Rectal smooth muscle tissue (tissue), 1 donor: Measurements from ENCODE around the gene DNAJC7.

Experiments used
- H3K27ac ChIP-seq: one replicate; pipeline ENCODE4 v1.7.0; 2013; ENCODE audit warnings: low read depth, low read length, inconsistent platforms
- H3K27me3 ChIP-seq: one replicate; pipeline ENCODE4 v1.7.0; 2013; ENCODE audit warnings: low read length; ENCODE audit not compliant: control insufficient read depth, insufficient read depth
- H3K36me3 ChIP-seq: one replicate; pipeline ENCODE4 v1.7.0; 2013; ENCODE audit warnings: low read length; ENCODE audit not compliant: control insufficient read depth, insufficient read depth
- H3K4me1 ChIP-seq: one replicate; pipeline ENCODE4 v1.7.0; 2013; ENCODE audit warnings: low read length; ENCODE audit not compliant: control insufficient read depth, insufficient read depth
- H3K4me3 ChIP-seq: one replicate; pipeline ENCODE4 v1.7.0; 2013; ENCODE audit warnings: low read length
- H3K9ac ChIP-seq: one replicate; pipeline ENCODE4 v1.7.0; 2013; ENCODE audit warnings: low read length

The DNAJC7 gene

DNA sequence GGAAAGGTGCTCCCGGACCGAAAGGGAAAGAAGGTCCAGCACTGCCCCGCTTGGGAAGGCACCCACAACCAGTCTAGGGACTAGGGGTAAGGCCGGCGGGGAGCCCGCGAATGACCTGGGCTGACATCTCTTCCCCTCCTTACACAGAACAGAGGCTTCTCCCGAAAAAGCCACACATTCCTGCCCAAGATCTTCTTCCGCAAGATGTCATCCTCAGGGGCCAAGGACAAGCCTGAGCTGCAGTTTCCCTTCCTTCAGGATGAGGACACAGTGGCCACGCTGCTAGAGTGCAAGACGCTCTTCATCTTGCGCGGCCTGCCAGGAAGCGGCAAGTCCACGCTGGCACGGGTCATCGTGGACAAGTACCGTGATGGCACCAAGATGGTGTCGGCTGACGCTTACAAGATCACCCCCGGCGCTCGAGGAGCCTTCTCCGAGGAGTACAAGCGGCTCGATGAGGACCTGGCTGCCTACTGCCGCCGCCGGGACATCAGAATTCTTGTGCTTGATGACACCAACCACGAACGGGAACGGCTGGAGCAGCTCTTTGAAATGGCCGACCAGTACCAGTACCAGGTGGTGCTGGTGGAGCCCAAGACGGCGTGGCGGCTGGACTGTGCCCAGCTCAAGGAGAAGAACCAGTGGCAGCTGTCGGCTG lies 49.2 kb downstream of the DNAJC7 start:
- no peak overlapping the region for H3K27ac ChIP-seq
- H3K4me3 ChIP-seq: peak overlapping the region; percentile 89
- no peaks in the 10 kb centered on the region for H3K27me3 ChIP-seq
- peaks cover 17% of the 10 kb centered on the region for H3K36me3 ChIP-seq
- peaks cover 14% of the 10 kb centered on the region for H3K4me1 ChIP-seq
- H3K9ac ChIP-seq: no peak overlapping the region

DNA sequence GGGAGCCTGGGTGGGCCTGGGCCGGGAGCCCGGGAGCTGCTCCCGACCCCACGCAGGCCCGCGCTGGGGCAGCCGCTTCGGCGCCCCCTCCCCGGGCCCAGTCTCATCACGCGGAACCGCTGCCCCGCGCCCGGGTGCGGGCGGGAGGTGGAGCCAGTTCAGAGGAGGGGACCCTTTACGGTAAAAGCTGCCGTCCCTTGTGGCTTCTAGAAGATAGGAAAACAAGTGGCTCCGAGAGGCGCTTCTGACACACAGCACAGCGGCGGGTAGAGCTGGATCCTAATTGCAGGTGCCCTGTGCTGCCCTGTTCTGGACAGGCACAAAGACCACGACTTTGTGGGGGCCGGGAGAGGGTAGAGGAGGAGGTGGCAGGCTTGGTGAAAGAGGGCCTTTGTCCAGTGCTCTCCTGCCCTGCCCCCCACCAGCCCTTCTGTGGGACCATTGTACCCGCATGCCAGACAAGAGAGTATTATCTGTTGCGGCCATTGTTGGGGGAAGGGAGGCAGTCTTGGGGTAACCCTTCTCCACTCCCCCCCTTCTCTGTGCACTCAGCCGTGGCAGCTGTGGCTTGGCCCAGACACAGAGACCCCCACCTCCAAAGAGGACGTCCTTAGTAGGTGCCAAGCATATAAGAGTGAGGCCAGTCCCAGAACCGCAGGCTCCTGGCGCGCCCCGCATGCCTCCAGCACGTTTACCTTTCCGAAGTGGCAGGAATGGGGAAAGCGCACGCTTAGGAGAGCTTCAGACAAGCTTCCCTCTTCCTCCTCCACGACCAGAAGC lies 49.9 kb downstream of the DNAJC7 start:
- Histone ChIP-seq H3K27ac (peak overlapping the region; percentile 79), H3K4me3 (peak overlapping the region; percentile 89), H3K9ac (peak overlapping the region; percentile 57), H3K36me3 (peaks cover 9% of the 10 kb centered on the region), H3K4me1 (peaks cover 14% of the 10 kb centered on the region), H3K27me3 (no peaks in the 10 kb centered on the region)

DNA sequence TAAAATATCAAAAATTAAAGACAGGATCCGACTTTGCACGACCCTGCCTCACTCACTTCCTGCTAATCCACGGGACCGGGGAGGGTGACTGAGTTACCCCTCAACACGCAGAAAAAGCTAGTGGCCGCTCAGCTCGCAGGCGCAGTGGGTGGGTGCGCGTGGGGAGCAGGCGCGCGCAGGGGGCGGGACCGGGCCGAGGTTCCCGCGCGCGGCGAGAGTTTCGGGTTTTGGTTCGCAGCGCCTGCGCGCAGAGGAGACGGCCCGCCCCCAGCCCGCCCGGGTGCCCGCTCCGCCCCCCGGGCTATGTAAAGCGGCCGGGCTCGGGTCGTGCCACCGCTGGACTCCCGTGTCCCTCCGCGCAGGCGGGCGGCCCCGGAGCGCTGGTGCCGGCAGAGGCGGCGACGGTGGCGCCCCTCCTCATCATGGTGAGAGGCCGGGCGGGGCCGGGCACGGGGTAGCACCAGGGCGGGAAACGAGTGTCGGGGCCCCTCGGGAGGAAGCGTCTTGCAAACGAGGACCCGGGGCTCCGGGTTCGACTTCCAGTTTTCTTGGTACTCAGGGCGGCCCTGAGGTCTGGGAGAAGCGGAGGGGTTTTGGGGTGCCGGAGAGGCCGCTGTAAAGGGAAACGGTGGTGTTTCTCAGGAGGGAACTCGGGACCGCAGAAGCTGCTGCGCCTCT lies 50.6 kb downstream of the DNAJC7 start, which contains the start of gene CNP:
Gene CNP (plus strand): TSS at position 333 of the 678 bp plus-strand sequence. CDS start 90 bp downstream, at position 423.
- Histone ChIP-seq H3K36me3 (peaks cover 6% of the 10 kb centered on the region), H3K4me1 (peaks cover 14% of the 10 kb centered on the region), H3K27ac (peak within 1 kb of the TSS; percentile 79), H3K4me3 (peak within 1 kb of the TSS; percentile 89), H3K9ac (peak within 1 kb of the TSS; percentile 57), H3K27me3 (no peaks in the 10 kb centered on the region)

DNA sequence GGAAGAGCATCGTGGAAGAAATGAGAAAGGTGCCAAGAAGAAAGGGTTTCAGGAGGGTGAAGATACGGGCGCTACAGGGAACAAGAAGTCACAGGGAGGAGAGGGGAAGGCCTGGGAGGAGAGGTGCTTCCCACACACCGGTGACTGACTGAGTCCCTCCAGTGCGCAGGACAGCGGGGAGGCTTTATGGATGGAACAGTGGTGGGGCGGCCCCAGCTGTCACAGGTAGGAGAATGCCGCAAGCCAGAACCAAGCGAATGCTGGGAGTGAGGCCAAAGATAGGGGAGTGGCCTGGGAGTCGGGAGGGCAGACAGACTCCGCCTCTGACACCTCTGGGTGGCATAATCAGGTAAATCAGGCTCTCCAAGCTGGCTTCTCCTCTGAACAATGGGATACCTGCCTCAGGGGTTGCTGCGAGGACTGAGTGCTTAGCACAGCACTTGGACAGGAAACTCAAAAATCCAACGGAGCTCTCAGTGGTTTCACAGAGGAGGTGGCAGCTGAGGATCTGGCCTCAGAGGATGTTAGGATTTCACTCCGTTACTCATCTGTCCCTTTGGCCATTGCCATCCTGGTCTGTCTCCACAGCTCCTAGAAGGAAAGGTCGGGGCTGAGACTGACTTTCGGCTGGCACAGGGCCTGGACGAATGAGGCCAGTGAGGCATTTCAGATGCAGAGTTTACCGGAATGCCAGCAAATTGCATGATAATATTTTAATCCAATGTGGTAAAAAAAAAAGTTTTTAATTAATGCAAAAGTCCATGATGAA lies 51.4 kb downstream of the DNAJC7 start:
- Histone ChIP-seq H3K4me3 (peak overlapping the region; percentile 89), H3K27me3 (no peaks in the 10 kb centered on the region), H3K36me3 (peaks cover 6% of the 10 kb centered on the region), H3K9ac (peak overlapping the region; percentile 26), H3K4me1 (peaks cover 14% of the 10 kb centered on the region), H3K27ac (peak overlapping the region; percentile 59)

DNA sequence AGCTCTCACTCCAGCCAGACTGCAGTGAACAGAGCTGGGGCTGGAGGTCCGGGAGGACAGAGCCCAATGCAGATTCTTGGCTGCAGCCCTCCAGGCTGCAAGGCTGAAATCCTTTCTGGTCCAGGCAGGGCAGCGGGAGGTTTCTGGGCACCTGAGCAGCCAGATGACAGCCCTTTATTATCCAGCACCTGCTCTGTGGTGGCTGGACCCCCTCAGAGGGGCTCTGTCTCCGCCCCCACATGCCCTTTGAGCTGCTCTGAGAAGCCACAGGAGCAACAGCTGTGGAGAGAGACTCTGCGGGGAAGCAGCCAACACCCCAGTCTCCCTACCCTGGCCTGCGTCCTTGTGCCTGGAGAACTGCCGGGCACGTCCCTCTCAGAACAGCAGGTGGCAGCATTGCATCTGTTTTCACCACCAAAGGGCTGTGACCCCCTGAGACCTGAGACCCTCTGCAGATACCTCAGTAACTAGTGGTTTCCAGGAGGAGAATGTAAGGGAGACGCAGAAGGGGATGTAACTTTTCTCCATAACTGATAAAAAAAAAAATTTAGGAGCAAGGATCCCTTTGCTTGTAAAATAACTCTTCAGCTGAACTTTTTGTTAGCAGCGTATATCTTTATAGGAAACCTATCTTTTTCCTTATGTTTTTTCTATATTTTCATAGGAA lies 54.3 kb downstream of the DNAJC7 start:
- Histone ChIP-seq H3K27me3 (no peaks in the 10 kb centered on the region), H3K4me3 (no peak overlapping the region), H3K9ac (no peak overlapping the region), H3K27ac (no peak overlapping the region), H3K36me3 (no peaks in the 10 kb centered on the region), H3K4me1 (peaks cover 14% of the 10 kb centered on the region)

DNA sequence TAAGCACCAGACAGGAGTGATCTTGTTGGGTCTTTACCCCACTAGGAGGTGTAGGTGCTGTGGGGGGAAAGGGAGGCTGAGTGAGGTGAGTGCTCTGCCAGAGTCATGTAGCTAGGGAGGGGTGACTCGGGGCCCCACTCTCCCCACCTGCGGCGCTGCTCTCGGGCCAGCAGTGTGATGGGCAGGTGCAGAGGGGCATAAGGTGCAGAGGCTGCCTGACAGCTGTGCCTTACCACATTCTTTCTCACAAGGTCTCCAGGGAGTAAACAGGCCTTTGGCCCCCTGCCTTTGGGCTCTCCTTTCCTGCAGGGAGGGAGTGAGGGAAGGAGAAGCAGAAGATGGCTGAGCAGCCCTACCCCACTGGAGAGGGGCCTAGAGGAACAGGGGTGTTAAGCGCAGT lies 55.1 kb downstream of the DNAJC7 start:
- Histone ChIP-seq H3K36me3 (no peaks in the 10 kb centered on the region), H3K27me3 (no peaks in the 10 kb centered on the region), H3K27ac (no peak overlapping the region), H3K4me3 (no peak overlapping the region), H3K9ac (no peak overlapping the region), H3K4me1 (peaks cover 11% of the 10 kb centered on the region)

DNA sequence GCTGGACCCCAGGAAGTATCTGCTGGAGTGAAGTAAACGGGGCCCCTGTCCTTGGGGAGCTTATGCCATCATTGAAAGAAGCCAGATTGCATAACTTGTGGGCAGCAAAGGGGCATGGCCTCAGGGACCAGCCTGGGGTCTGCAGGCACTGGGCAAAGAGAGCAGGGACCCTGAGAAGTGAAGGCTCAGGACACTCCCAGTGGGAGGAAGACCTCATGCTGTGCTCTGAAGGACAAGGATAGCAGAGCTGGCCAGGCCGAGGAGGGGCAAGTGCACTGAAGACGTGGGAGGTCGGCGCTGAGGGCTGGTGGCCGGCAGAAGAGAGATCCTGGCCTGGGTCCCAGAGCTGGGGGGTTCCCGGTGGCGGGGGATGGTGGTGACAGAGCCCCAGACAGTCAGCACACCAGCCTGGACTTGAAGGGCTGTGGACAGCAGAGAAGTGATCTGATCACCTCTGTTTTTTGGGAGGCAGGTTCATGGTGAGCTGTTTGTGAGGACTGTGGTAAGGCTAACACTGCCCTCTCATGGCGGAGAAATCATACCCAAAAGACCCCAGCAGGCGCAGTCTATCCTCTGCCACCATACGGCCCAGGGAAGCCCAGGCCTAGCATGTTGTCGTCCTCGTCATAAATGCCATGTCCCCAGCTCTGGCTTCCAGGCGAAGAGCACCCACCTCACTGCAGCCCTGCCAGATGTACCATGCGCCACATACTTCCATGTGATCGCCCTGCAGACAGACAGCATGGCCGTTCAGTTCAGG lies 57.7 kb downstream of the DNAJC7 start:
- H3K27me3 ChIP-seq: no peaks in the 10 kb centered on the region
- peaks cover 4% of the 10 kb centered on the region for H3K4me1 ChIP-seq
- no peaks in the 10 kb centered on the region for H3K36me3 ChIP-seq
- H3K4me3 ChIP-seq: no peak overlapping the region
- H3K27ac ChIP-seq: no peak overlapping the region
- no peak overlapping the region for H3K9ac ChIP-seq

DNA sequence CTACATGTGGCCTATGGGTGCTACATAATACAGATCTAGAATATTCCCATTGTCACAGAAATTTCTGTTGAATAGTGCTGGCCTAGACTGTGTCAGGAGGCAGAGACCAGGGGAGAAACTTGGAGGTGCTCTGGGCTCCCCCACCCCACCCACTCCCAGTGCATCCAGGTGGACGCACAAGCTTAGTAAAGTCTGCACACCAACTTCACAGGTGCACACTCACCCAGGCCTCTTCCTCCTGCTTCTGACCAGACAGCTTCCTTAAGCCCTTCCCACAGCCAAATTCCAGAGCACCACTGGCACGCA lies 58.3 kb downstream of the DNAJC7 start:
- no peak overlapping the region for H3K4me3 ChIP-seq
- peaks cover 4% of the 10 kb centered on the region for H3K4me1 ChIP-seq
- H3K27me3 ChIP-seq: no peaks in the 10 kb centered on the region
- no peak overlapping the region for H3K9ac ChIP-seq
- H3K27ac ChIP-seq: no peak overlapping the region
- no peaks in the 10 kb centered on the region for H3K36me3 ChIP-seq

DNA sequence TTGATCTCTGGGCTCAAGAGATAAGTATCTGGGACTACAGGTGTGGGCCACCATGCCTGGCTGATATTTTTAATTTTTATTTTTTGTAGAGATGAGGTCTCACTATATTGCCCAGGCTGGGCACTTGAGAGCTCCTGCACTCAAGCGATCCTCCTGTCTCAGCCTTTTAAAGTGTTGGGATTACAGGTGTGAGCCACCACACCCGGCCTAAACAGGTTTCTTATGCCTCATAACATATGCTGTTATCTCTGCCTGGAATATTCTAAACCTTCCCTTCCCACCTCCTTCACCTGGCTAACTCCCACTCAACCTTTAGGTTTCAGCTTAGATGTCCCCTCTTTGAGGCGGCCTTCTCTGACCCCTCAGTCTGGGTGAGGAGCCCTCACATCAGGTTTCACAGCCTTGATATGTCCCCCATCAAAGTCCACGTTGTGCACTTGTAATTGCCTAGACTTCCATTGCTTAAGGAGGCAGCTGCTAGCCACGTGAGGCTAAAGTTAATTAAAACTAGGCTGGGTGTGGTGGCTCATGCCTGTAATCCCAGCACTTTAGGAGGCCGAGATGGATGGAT lies 59.3 kb downstream of the DNAJC7 start:
- H3K27ac ChIP-seq: no peak overlapping the region
- H3K4me1 ChIP-seq: peaks cover 3% of the 10 kb centered on the region
- no peak overlapping the region for H3K9ac ChIP-seq
- no peak overlapping the region for H3K4me3 ChIP-seq
- H3K36me3 ChIP-seq: no peaks in the 10 kb centered on the region
- H3K27me3 ChIP-seq: no peaks in the 10 kb centered on the region

DNA sequence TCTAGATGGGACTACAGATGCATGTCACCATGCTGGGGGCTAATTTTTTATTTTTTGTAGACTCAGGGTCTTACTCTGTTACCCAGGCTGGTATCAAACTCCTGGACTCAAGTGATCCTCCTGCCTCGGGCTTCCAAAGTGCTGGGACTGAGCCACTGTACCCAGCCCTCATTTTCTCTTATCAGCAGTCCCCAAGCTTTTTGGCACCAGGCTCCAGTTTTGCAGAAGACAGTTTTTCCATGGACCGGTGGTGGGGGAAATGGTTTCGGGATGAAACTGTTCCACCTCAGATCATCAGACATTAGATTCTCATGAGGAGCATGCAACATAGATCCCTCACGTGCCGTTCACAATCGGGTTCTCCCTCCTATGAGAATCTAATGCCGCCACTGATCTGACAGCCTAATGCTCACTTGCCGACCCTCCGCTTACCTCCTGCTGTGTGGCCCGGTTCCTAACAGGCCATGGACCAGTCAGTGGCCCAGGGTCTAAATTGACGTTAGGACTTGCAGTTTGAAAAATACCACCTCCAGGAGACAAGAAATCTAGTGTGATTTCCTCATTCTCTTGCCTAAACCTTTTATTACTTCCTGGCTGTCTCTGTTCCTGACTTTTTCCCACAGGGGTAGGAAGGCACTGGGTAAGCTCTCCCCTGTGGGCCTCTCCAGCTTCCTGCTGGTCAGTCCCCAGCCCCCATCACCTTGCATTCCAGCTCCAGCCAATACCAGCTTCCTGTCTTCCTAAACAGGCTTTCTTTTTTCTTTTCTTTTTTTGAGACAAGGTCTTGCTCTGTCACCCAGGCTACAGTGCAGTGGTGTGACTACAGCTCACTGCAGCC lies 60.0 kb downstream of the DNAJC7 start:
- no peaks in the 10 kb centered on the region for H3K27me3 ChIP-seq
- H3K9ac ChIP-seq: no peak overlapping the region
- no peaks in the 10 kb centered on the region for H3K36me3 ChIP-seq
- no peak overlapping the region for H3K27ac ChIP-seq
- no peaks in the 10 kb centered on the region for H3K4me1 ChIP-seq
- no peak overlapping the region for H3K4me3 ChIP-seq
